Measurements from ENCODE around the gene GLIS1. TPM values are rescaled to one million over a fixed set of nuclear protein-coding genes. Genes with fewer than 3 reads are reported as not detected.

Gene GLIS1
- total RNA-seq, 1 experiment from 2014 or later = 0.39 TPM

DNA sequence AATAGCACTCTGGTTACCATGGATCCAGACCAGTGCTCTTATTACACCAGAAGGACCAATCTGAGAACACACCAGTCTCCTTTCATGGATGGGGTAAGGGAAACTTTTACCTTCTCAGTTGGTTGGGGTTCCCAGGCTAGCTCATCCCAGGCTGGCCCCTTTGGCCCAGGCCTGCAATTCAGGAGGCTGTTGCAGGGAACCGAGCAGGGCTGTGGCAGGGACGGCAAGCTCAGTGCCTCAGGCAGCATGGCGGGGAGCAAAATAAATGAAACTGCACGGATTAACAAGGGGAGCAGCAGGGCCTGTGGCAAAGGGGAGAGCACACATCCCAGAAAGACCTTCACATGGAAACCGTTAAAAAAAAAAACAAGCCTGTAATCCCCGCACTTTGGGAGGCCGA is 222.8 kb downstream of the GLIS1 start:
- POLR2A ChIA-PET = no interaction called here
- no TSS peak for BruUV-seq (replicated peaks)

DNA sequence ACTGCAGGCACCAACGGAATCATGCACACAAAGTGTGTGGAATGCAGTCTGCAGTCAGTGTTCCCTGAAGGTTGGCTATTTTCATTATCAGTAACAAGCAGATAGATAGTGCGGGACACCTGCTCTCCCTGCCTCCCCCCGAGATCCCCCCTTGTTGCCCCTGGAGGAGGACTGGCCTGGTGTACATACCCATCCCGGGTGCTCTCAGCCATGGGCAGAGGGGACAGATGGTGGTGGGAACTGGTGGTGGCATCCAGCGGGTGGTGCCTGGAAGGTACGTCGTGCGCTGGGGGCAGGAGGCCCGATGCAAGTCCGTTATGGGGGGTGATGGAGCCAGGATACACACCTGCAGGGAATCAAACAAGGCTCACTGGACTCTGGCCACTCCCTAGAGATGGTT is 224.5 kb downstream of the GLIS1 start:
- no peak overlapping the region for H2AFZ ChIP-seq (ENCODE audit: low read depth, low read length, poor library complexity, severe bottlenecking)
- no peak overlapping the region for H3K27ac ChIP-seq (ENCODE audit: low read depth, low read length)
- intact Hi-C loops (cut with micrococcal nuclease) = no loop called here
- RAD21 ChIA-PET (ENCODE audit: low non-redundant PET in 1 of 2, low total read pairs in 2 of 2, uncharacterized antibody in 2 of 2, unreplicated experiment in 2 of 2) = no interaction called here
- no TSS peak for BruUV-seq (replicated peaks)
- peaks cover 0 to 2% of the 10 kb centered on the region in 2 experiments; a peak in 2 of 4 replicates for H3K4me1 ChIP-seq (ENCODE audit: control insufficient read depth in 1 of 2, insufficient read depth in 2 of 2, low read length in 2 of 2)
- CTCF ChIA-PET = no interaction called here
- no peaks in the 10 kb centered on the region for H3K27me3 ChIP-seq (ENCODE audit: insufficient read depth, low read length)
- ATAC-seq = no peak
- no peak overlapping the region for H3K9ac ChIP-seq (ENCODE audit: low read length)
- no peak overlapping the region for H3K4me2 ChIP-seq (ENCODE audit: low read length)
- no peaks in the 10 kb centered on the region for H4K20me1 ChIP-seq (ENCODE audit: insufficient read depth)
- POLR2A ChIA-PET = no interaction called here
- no peaks in the 10 kb centered on the region for H3K36me3 ChIP-seq (ENCODE audit: control insufficient read depth in 1 of 2, insufficient read depth in 2 of 2, low read length in 2 of 2)
- no peak overlapping the region for H3K4me3 ChIP-seq (replicated peaks in 1 of 2; ENCODE audit: low read depth in 1 of 2, low read length in 2 of 2)
- H3K9me2 ChIP-seq (ENCODE audit: insufficient read depth) = no peaks in the 10 kb centered on the region
- H3K79me2 ChIP-seq (ENCODE audit: insufficient read depth, low read length) = no peaks in the 10 kb centered on the region
- no peaks in the 10 kb centered on the region for H3K9me3 ChIP-seq (ENCODE audit: control insufficient read depth in 1 of 2, insufficient read depth in 1 of 2, low read depth in 1 of 2, low read length in 2 of 2)
- no peak for DNase-seq (ENCODE audit: low read depth, low spot score)
- TF ChIP-seq, protein P1, sequence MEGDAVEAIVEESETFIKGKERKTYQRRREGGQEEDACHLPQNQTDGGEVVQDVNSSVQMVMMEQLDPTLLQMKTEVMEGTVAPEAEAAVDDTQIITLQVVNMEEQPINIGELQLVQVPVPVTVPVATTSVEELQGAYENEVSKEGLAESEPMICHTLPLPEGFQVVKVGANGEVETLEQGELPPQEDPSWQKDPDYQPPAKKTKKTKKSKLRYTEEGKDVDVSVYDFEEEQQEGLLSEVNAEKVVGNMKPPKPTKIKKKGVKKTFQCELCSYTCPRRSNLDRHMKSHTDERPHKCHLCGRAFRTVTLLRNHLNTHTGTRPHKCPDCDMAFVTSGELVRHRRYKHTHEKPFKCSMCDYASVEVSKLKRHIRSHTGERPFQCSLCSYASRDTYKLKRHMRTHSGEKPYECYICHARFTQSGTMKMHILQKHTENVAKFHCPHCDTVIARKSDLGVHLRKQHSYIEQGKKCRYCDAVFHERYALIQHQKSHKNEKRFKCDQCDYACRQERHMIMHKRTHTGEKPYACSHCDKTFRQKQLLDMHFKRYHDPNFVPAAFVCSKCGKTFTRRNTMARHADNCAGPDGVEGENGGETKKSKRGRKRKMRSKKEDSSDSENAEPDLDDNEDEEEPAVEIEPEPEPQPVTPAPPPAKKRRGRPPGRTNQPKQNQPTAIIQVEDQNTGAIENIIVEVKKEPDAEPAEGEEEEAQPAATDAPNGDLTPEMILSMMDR (IDR thresholded peaks at IDR 0.05 in 2 of 3, conservative IDR thresholded peaks at IDR 0.05 in 1 of 3; ENCODE audit: borderline replicate concordance in 1 of 3, insufficient read depth in 1 of 3, low read depth in 2 of 3, low read length in 2 of 3) = no peak
- TF ChIP-seq, protein P2, sequence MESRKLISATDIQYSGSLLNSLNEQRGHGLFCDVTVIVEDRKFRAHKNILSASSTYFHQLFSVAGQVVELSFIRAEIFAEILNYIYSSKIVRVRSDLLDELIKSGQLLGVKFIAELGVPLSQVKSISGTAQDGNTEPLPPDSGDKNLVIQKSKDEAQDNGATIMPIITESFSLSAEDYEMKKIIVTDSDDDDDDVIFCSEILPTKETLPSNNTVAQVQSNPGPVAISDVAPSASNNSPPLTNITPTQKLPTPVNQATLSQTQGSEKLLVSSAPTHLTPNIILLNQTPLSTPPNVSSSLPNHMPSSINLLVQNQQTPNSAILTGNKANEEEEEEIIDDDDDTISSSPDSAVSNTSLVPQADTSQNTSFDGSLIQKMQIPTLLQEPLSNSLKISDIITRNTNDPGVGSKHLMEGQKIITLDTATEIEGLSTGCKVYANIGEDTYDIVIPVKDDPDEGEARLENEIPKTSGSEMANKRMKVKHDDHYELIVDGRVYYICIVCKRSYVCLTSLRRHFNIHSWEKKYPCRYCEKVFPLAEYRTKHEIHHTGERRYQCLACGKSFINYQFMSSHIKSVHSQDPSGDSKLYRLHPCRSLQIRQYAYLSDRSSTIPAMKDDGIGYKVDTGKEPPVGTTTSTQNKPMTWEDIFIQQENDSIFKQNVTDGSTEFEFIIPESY (IDR thresholded peaks at IDR 0.05; ENCODE audit: extremely low read depth, insufficient replicate concordance, low read length) = no peak
- TF ChIP-seq, protein P3, sequence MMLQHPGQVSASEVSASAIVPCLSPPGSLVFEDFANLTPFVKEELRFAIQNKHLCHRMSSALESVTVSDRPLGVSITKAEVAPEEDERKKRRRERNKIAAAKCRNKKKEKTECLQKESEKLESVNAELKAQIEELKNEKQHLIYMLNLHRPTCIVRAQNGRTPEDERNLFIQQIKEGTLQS (IDR thresholded peaks at IDR 0.05) = no peak
- TF ChIP-seq, protein P4, sequence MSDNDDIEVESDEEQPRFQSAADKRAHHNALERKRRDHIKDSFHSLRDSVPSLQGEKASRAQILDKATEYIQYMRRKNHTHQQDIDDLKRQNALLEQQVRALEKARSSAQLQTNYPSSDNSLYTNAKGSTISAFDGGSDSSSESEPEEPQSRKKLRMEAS (IDR thresholded peaks at IDR 0.05) = no peak
- no peak for TF ChIP-seq SP1 (IDR thresholded peaks at IDR 0.05; ENCODE audit: low read depth)
- TF ChIP-seq POLR2AphosphoS5 (IDR thresholded peaks at IDR 0.05; ENCODE audit: low read depth, low read length) = no peak
- no peak for TF ChIP-seq ZFX (IDR thresholded peaks at IDR 0.05)
- no peak for TF ChIP-seq JUND (IDR thresholded peaks at IDR 0.05)
- no peak for TF ChIP-seq ZNF274 (IDR thresholded peaks at IDR 0.05; ENCODE audit: low read depth, low read length)
- no peak for TF ChIP-seq EGR1 (IDR thresholded peaks at IDR 0.05; ENCODE audit: low read depth)
- no peak for TF ChIP-seq TCF7L2 (IDR thresholded peaks at IDR 0.05; ENCODE audit: borderline replicate concordance, extremely low read depth, insufficient read depth, insufficient read length)

More for the DNA sequence above, 222.8 kb downstream of the GLIS1 start:
- intact Hi-C loops (cut with micrococcal nuclease) = no loop called here
- Histone ChIP-seq H3K27ac (ENCODE audit: low read depth, low read length) (no peak overlapping the region), H3K4me2 (ENCODE audit: low read length) (no peak overlapping the region), H3K4me3 (replicated peaks in 1 of 2; ENCODE audit: low read depth in 1 of 2, low read length in 2 of 2) (no peak overlapping the region), H3K79me2 (ENCODE audit: insufficient read depth, low read length) (no peaks in the 10 kb centered on the region), H2AFZ (ENCODE audit: low read depth, low read length, poor library complexity, severe bottlenecking) (no peak overlapping the region), H3K9me2 (ENCODE audit: insufficient read depth) (no peaks in the 10 kb centered on the region), H3K36me3 (ENCODE audit: control insufficient read depth in 1 of 2, insufficient read depth in 2 of 2, low read length in 2 of 2) (no peaks in the 10 kb centered on the region), H3K27me3 (ENCODE audit: insufficient read depth, low read length) (no peaks in the 10 kb centered on the region), H3K9me3 (ENCODE audit: control insufficient read depth in 1 of 2, insufficient read depth in 1 of 2, low read depth in 1 of 2, low read length in 2 of 2) (no peaks in the 10 kb centered on the region), H4K20me1 (ENCODE audit: insufficient read depth) (no peaks in the 10 kb centered on the region), H3K9ac (ENCODE audit: low read length) (no peak overlapping the region), H3K4me1 (ENCODE audit: control insufficient read depth in 1 of 2, insufficient read depth in 2 of 2, low read length in 2 of 2) (no peaks in the 10 kb centered on the region)
- ChIA-PET RAD21 (ENCODE audit: low non-redundant PET in 1 of 2, low total read pairs in 2 of 2, uncharacterized antibody in 2 of 2, unreplicated experiment in 2 of 2) (no interaction called here), CTCF (no interaction called here)
- TF ChIP-seq ELF1 (IDR thresholded peaks at IDR 0.05; ENCODE audit: borderline replicate concordance, low read depth) = no peak
- no peak for TF ChIP-seq FOSL1 (IDR thresholded peaks at IDR 0.05; ENCODE audit: low read depth)
- TF ChIP-seq SP1 (IDR thresholded peaks at IDR 0.05; ENCODE audit: low read depth) = no peak
- no peak for ATAC-seq
- no peak for DNase-seq (ENCODE audit: low read depth, low spot score)
